GM18867 (cell line): ENCODE data around the gene PLEKHA7.
"Not testable (repeated sequence)": the region's sequence is repeated elsewhere in the genome, so short reads cannot be mapped to it uniquely, and the experiment has no call there.

Source experiments
- ATAC-seq: cut with Tn5 transposase; IDR thresholded peaks from one replicate; pipeline ENCODE4 v1.9.1; 2021; ENCODE audit warnings: mild to moderate bottlenecking, moderate library complexity; ENCODE audit not compliant: unreplicated experiment

PLEKHA7 gene

GRCh38 chr11:16918543-16919182 is 95.6 kb downstream of the PLEKHA7 start:
- not testable (repeated sequence) for ATAC-seq

DNA sequence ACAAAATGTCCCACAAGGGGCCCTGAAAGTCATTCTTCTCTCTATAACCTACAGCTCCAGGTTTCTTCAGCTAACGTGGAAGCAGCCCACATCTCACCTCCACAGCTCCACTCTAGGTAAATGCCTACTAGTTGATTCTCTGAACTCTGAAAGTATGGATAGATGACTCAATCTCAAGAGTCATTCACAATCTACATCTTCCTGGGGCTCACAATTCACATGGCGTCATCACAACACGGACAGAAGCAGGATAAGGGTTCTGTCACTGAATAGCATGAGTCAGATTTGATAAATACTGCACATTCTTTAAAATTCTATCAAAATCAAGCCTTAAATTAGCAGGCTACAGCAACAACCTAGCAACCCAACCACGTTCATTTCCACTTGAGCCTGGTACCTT is 96.3 kb downstream of the PLEKHA7 start:
- ATAC-seq: no peak

DNA sequence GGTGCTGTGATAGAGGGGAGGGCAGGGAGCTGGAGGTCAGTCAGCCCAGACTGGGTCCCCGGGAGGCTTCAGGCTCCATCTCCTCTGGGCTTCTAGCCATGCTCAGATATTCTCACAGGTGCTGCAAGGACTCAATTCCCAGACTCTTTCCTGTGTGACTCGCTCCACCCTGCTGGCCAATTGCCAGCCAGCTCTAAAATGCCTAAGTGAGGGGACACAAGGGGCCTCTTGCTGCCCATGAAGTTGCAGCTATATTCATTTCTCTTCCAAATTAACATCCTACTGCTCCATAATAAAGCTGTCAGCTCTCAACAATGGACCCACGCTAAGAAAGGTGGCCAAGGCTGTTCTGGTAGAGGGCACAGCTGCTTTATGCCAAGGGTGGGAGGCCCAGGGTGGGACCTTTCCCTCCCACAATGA is 101.5 kb downstream of the PLEKHA7 start:
- no peak for ATAC-seq

- no peak for ATAC-seq
Measured at GRCh38 chr11:16911658-16912057, 102.6 kb downstream of the PLEKHA7 start.

- ATAC-seq: no peak
Measured at GRCh38 chr11:16911186-16911585, 103.0 kb downstream of the PLEKHA7 start.

- peak; percentile 89 for ATAC-seq
Measured at GRCh38 chr11:16909359-16910035, 104.7 kb downstream of the PLEKHA7 start.

DNA sequence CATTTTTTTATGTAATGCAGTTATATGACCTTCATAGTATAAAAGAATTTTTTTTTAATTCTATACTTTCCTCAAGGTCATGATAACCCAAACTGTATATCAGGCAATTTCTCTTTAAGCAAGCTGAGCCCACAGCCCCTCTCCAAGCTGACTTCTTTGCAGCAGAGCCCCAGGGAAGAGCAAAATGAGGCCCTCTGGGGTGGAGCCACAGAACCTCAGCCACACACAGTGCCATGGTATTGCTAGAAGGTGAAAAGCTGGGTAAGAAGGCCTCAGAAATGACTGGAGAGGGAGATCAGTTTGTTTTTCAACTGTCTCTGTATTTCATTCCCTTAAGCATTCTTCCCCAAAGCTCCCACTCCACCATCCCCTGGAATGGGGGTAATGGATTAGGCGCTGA is 108.8 kb downstream of the PLEKHA7 start:
- ATAC-seq: no peak

DNA sequence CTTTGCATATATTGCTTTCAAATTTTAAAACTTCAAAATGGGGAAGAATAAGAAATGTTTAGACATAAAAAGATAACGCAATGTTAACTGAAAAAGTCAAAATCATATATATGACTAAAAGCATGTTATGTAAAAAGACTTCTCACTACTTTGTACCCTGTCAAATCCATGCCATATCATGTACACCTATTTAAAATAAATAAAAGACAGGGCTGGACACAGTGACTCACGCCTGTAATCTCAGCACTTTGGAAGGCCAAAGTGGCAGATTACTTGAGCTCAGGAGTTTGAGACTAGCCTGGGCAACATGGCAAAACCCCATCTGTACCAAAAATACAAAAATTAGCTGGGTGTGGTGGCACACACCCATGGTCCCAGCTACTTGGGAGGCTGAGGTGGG is 109.5 kb downstream of the PLEKHA7 start:
- ATAC-seq: not testable (repeated sequence)

DNA sequence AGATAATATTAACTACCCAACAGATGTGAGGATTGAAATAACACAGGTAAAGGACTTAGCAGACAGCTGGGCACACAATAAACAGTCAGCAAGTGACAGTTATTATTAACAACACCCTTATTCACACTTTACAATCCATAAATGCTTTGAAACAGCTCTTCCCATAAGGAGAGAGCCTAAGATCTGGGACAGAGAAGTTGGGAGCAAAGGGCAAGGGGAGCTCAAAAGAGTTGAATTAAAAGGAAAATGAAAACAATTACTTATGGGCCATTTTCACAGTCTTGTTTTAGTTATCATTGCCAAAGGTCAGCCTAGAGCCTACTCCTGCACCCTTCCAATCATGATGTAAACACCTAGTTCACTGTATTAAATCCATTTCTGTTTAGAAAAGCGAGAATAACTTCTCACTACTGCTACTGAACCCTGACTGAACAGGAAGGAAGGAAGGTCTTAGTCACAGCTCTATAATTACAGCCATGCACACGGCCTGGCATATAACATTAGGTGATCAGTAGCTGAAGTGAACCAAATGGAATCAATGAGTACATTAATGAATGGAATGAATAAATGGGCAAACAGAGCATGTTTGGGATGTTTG is 111.3 kb downstream of the PLEKHA7 start:
- peak; percentile 84 for ATAC-seq

GRCh38 chr11:16902182-16902581 is 112.0 kb downstream of the PLEKHA7 start:
- ATAC-seq: peak; percentile 74

DNA sequence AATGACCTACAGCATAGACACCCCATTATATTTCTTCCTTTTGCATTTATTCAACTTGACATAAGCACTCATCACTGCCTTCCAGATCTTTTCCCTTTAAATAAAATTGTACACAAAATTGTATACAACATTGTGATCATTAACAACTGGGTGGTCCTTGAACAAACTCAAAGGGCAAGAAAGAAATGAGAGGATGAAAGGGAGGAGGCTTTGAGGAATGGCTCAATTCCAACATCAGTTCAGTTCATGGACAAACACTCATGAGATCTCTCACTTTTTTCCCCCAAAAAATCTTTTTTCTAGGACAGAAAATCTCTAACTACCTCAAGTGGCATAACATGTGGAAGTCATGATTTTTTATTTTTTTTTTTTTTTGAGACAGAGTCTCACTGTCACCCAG is 113.7 kb downstream of the PLEKHA7 start:
- no peak for ATAC-seq

- no peak for ATAC-seq
Measured at GRCh38 chr11:16899708-16900303, 114.4 kb downstream of the PLEKHA7 start.

GRCh38 chr11:16898274-16898985 is 115.8 kb downstream of the PLEKHA7 start:
- no peak for ATAC-seq

DNA sequence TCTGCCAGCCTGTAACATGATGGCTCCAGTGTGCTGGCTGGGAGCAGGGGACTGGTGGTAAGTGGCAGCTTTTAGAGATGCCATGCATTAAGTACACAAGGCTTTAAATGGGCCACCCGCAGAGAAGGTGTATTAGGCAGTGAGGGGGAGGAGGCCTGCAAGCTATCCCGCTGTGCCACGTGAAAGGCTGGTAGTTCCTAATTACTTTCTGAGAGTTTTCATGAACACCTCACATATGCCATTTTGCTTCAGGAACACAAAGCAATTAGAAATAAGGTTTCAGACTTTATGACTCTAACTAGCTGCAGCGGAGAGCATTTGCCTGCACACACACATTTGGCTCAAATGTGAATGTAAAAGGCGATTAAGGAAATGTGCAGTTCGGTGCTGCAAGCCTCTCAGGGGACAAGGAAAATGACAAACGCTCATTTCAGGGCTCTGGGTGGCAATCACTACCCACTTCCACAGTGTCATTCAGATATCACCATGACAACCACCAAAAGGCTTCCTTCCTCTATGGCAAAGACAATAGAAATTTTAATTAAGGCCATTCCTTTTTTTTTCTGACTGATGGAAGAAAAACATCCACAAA is 116.6 kb downstream of the PLEKHA7 start:
- no peak for ATAC-seq

DNA sequence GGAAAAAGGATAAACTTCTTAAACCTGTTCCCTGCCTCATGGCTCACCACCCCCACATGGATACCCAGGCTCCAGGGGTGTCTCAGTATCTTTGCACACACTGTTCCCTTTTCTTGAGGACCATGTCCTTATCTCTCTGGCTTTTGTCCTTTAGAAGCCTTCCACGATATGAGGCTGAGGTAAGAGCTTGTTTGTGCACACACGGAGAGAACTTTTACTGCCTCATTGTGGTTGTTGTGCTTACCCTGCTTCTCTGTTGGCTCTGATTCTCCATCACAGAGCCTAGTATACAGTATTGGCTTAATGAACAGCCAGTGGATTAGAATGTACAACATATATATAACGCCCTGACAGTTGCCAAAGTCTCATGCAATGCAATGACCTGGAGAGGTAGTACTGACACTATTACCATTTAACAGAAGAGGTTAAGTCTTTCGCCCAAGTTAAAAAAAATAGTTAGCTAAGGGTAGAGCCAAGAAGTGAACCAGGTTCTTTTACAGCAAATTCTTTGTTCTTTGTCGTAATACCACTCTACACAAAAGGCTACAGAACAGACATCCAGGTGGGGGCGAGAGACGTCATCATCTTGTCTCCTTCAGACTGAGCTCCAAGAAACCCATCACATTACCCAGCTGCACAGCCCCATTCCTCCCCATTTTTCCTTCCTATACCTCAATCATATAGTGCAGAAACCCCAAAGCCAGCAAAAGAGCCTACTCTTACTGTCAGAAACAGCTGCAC is 117.3 kb downstream of the PLEKHA7 start:
- no peak for ATAC-seq

- ATAC-seq: no peak
Measured at GRCh38 chr11:16895306-16895705, 118.9 kb downstream of the PLEKHA7 start.

DNA sequence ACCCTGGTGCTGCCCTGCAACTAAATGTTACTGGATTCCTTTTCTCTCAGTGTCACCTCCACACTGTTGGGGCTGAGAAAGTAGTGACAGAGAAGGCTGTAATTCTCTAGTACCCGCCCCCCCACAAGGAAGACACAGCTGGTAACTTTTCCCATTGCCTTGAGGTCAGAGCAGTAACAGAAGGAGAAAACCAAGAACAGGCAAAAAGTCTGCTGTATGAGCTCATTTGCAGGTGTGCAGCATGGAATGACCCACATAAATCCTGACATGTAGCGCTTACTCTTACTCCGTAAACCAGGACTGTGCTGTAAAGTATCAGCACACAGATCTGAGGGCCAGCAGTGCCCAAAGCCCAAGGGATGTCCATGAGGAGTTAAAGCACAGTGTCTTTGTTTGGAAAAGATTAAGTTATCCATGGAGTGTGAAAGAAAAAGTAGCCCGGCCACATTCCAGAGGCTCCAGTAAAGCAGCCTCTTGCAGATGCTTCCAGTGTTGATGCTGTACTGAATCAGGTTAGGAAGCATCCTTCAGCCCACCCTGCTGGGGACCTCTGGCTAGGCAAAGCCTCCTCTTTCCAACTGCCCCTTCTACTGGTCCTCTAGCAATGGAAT is 120.7 kb downstream of the PLEKHA7 start:
- ATAC-seq: no peak

GRCh38 chr11:16891964-16892363 is 122.2 kb downstream of the PLEKHA7 start:
- ATAC-seq: no peak

DNA sequence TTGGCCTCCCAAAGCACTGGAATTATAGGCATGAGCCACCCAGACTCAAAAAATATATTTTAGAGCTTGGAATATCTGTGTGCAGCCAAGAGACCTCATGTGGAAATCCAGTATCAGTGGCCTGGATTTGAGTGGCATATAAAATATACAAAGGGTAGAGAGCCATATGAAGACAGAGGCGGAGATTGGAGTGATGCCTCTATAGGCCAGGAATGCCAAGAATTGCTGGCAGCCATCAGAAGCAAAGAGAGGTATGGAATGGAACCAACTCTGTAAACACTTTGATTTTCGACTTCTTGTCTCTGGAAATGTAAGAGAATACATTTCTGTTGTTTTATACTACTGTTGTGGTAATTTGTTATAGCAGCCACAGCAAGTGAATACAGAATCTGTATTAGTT is 123.0 kb downstream of the PLEKHA7 start:
- ATAC-seq: no peak

DNA sequence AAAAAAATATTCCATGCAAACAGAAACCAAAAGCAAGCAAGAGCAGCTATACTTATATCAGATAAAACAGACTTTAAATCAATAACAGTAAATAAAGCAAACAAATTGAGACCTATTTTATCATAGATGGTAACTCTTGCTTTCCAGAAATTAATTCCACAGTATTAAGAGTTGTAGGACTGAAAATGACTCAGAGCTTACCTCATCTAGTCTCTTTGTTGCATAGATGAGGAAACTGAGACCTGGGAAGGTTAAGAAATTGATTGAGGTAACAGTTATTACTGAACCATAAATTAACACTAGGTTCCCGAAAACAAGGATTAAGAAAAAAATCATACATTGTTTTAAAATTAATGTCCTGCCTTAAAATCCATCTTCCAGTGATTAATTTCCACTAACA is 123.8 kb downstream of the PLEKHA7 start:
- no peak for ATAC-seq
